Measurements from ENCODE around the gene PHACTR1. TPM values are rescaled to one million over a fixed set of nuclear protein-coding genes. Genes with fewer than 3 reads are reported as not detected.

PHACTR1 gene
- total RNA-seq, 1 donor from 2014 or later = 50.7 TPM

DNA sequence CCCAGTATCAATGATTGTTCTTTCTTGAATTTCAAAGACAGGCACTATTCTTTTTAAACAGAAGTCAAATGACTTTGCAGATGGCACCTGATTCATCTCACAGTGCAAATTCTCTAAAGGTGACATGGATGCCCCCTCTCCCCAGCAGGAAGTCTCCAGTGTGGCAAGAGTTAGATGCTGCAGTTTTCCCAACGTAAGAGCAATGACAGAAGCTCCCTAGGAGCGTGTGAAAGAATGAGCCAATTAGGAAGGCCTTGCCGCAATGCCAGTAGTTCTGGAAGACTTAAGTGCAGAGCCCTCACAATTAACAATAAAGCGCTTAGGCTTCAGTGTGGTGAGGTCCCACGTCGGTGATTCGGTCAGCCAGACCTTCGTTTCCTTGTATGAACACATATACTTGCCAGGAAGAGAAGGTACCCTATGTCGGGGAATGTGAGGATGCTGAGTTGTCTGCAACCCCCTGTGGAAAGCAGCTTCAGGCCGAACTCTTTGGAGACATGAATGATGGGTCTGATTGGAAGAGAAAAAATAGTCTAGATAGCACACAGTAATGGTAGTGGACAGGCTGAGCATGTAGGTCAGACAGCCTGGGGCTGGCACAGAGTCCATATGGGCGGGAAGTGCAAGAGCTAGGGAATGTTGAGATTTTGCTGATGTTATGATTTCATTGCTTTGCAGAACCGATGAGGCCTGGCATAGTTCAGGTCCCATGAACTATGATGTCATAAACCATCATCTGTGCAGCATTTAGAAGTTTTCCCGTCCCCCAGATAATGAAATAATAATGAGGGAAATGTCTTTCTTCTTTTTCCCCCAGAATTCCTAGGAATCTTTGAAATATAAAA lies 132.6 kb downstream of the PHACTR1 start:
- Mint-ChIP-seq H3K36me3 (ENCODE audit: unreplicated experiment) (no peaks in the 10 kb centered on the region), H3K9me3 (ENCODE audit: unreplicated experiment) (no peaks in the 10 kb centered on the region), H3K27ac (ENCODE audit: unreplicated experiment) (no peak overlapping the region), H3K4me3 (ENCODE audit: unreplicated experiment) (no peak overlapping the region), H3K27me3 (ENCODE audit: unreplicated experiment) (no peaks in the 10 kb centered on the region), H3K4me1 (ENCODE audit: low read depth, unreplicated experiment) (peaks cover 12% of the 10 kb centered on the region)
- no peak for DNase-seq
- TF ChIP-seq, protein P1, sequence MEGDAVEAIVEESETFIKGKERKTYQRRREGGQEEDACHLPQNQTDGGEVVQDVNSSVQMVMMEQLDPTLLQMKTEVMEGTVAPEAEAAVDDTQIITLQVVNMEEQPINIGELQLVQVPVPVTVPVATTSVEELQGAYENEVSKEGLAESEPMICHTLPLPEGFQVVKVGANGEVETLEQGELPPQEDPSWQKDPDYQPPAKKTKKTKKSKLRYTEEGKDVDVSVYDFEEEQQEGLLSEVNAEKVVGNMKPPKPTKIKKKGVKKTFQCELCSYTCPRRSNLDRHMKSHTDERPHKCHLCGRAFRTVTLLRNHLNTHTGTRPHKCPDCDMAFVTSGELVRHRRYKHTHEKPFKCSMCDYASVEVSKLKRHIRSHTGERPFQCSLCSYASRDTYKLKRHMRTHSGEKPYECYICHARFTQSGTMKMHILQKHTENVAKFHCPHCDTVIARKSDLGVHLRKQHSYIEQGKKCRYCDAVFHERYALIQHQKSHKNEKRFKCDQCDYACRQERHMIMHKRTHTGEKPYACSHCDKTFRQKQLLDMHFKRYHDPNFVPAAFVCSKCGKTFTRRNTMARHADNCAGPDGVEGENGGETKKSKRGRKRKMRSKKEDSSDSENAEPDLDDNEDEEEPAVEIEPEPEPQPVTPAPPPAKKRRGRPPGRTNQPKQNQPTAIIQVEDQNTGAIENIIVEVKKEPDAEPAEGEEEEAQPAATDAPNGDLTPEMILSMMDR (IDR thresholded peaks at IDR 0.05; ENCODE audit: partially characterized antibody, unreplicated experiment) = no peak

DNA sequence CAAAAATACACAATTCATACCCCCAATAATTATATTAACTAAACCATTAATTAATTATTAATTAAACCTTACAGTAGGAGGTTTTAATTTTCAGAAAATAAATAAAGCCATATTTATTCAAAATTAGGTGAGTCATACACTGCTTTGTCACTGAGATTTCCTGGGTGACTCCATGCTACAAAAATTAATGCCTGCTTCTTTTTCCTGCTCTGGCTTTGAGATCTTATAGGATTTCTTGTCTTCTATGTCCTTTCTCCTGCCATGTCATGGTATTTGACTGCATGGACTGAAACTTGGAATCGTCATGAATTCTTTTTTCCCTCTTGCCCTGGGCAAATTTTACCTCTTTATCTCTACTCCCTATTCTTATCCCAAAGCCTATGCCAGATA lies 133.2 kb downstream of the PHACTR1 start:
- Mint-ChIP-seq H3K4me3 (ENCODE audit: unreplicated experiment) (no peak overlapping the region), H3K27me3 (ENCODE audit: unreplicated experiment) (no peaks in the 10 kb centered on the region), H3K9me3 (ENCODE audit: unreplicated experiment) (no peaks in the 10 kb centered on the region), H3K36me3 (ENCODE audit: unreplicated experiment) (no peaks in the 10 kb centered on the region), H3K4me1 (ENCODE audit: low read depth, unreplicated experiment) (peaks cover 10% of the 10 kb centered on the region), H3K27ac (ENCODE audit: unreplicated experiment) (no peak overlapping the region)
- DNase-seq = no peak
- TF ChIP-seq, protein P1 (IDR thresholded peaks at IDR 0.05; ENCODE audit: partially characterized antibody, unreplicated experiment) = no peak

DNA sequence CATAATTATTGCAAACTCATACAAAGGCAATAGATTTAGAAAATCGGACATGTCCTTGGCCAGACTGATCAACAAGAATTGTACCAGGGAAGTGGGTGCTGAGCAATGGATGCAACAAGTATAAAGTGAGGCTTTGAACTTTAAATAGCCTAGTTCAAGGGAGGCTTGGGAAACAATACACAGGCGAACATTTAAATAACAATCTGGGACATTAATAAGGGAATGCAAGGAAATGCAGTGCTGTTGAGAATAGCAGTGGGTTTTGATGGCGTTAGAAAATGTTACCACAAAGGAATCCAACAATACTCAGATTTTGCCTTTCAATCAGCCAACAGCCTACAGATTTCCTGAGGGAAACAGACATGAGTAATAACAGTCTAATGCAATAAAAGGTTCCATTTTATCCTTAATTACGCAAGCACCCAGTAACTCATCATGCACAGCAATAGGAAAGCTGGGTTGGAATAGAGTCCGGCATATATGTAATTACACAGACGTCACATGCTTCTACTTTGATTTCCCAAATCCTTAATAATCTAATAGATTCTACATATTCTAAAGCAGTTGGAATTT lies 134.6 kb downstream of the PHACTR1 start:
- no peak for DNase-seq
- Mint-ChIP-seq H3K9me3 (ENCODE audit: unreplicated experiment) (no peaks in the 10 kb centered on the region), H3K27me3 (ENCODE audit: unreplicated experiment) (no peaks in the 10 kb centered on the region), H3K36me3 (ENCODE audit: unreplicated experiment) (no peaks in the 10 kb centered on the region), H3K27ac (ENCODE audit: unreplicated experiment) (no peak overlapping the region), H3K4me1 (ENCODE audit: low read depth, unreplicated experiment) (peaks cover 6% of the 10 kb centered on the region), H3K4me3 (ENCODE audit: unreplicated experiment) (no peak overlapping the region)
- TF ChIP-seq, protein P1 (IDR thresholded peaks at IDR 0.05; ENCODE audit: partially characterized antibody, unreplicated experiment) = no peak

DNA sequence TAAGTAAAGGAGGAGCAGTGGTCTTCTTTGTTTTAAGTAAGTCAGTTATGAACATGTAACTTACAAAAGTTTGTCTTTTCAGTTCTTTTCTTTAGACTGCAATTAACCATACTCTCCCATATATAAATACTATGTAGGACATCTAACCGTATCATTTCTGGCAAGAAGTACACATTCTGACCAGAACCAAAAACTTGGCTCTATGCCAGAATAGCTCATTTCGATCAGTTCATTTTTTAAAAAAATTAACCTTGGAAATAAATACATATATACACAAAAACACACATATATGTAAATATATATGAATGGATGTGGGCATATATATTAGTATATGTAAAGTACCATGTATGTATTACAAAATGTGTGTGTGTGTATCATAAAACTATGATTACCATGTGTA lies 145.0 kb downstream of the PHACTR1 start:
- no peaks in the 10 kb centered on the region for H3K9me3 Mint-ChIP-seq (ENCODE audit: unreplicated experiment)
- no peaks in the 10 kb centered on the region for H3K27me3 Mint-ChIP-seq (ENCODE audit: unreplicated experiment)
- H3K4me1 Mint-ChIP-seq (ENCODE audit: low read depth, unreplicated experiment) = peaks cover 7% of the 10 kb centered on the region
- H3K4me3 Mint-ChIP-seq (ENCODE audit: unreplicated experiment) = no peak overlapping the region
- no peaks in the 10 kb centered on the region for H3K36me3 Mint-ChIP-seq (ENCODE audit: unreplicated experiment)
- DNase-seq = no peak
- TF ChIP-seq, protein P1 (IDR thresholded peaks at IDR 0.05; ENCODE audit: partially characterized antibody, unreplicated experiment) = no peak
- no peak overlapping the region for H3K27ac Mint-ChIP-seq (ENCODE audit: unreplicated experiment)

DNA sequence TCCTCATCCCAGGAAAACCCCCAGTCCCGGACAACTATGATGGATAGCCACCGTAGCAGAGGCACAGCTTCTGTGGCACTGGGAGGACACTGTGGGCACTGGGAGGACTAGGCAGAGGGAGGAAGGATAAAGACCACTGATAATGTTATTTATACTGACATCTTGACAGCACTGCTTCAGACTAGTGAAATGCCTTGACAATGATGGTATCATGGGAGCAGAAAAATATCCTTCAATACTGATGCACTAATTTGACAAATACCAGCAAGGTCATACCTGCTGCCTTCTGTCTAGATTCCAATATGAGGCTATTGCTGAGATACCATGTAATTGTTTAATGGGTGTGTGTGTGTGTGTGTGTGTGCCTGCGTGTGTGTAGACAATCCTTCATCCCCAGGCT lies 148.6 kb downstream of the PHACTR1 start:
- H3K27me3 Mint-ChIP-seq (ENCODE audit: unreplicated experiment) = no peaks in the 10 kb centered on the region
- peaks cover 7% of the 10 kb centered on the region for H3K4me1 Mint-ChIP-seq (ENCODE audit: low read depth, unreplicated experiment)
- H3K27ac Mint-ChIP-seq (ENCODE audit: unreplicated experiment) = no peak overlapping the region
- TF ChIP-seq, protein P1 (IDR thresholded peaks at IDR 0.05; ENCODE audit: partially characterized antibody, unreplicated experiment) = no peak
- H3K9me3 Mint-ChIP-seq (ENCODE audit: unreplicated experiment) = no peaks in the 10 kb centered on the region
- no peaks in the 10 kb centered on the region for H3K36me3 Mint-ChIP-seq (ENCODE audit: unreplicated experiment)
- no peak for DNase-seq
- H3K4me3 Mint-ChIP-seq (ENCODE audit: unreplicated experiment) = no peak overlapping the region

All from glutamatergic neuron (in vitro differentiated cells).